H1 (cell line): ENCODE data around the gene TOP2A. TPM values are rescaled to one million over a fixed set of nuclear protein-coding genes. Genes with fewer than 3 reads are reported as not detected.

ENCODE experiments used
- ATF2 ChIP-seq: IDR thresholded peaks from 2 replicates; pipeline ENCODE4 v1.6.1; 2012; ENCODE audit warnings: low read length, inconsistent platforms
- CBX5 ChIP-seq: fragments of 300-800, 300-1000 bp; sonication (generic); IDR thresholded peaks from 2 replicates; pipeline ENCODE4 v1.7.1; 2016; ENCODE audit warnings: antibody characterized with exemption, low read length, low read depth
- CEBPB ChIP-seq: IDR thresholded peaks from 2 replicates; pipeline ENCODE4 v1.6.1; 2012; ENCODE audit warnings: low read depth, low read length
- CHD7 ChIP-seq: fragments of 300-600 bp; sonication (generic); IDR thresholded peaks from 2 replicates; pipeline ENCODE4 v1.7.1; 2012; ENCODE audit warnings: low read length, moderate library complexity, mild to moderate bottlenecking, inconsistent platforms; ENCODE audit not compliant: insufficient replicate concordance
- CTCF ChIP-seq, 3 experiments: IDR thresholded peaks; 1 replicate in 2 of 3; 2 replicates in 1 of 3; pipeline versions ENCODE4 v1.5.1 to v1.6.1; 2011; ENCODE audit warnings: low read length in 3 of 3, mild to moderate bottlenecking in 3 of 3, inconsistent platforms in 2 of 3, low read depth in 1 of 3, moderate library complexity in 1 of 3; ENCODE audit not compliant: insufficient read depth in 1 of 3; ENCODE audit errors: control extremely low read depth in 1 of 3
- KDM1A ChIP-seq: fragments of 200-600, 300-600 bp; sonication (generic); IDR thresholded peaks from 2 replicates; pipeline ENCODE4 v1.7.1; 2016; ENCODE audit warnings: mild to moderate bottlenecking, low read length, borderline replicate concordance
- POLR2A ChIP-seq, 2 experiments: IDR thresholded peaks; 1 replicate in 1 of 2; 2 replicates in 1 of 2; pipeline ENCODE4 v1.6.1; 2011; ENCODE audit warnings: low read depth in 2 of 2, low read length in 2 of 2, mild to moderate bottlenecking in 2 of 2; ENCODE audit errors: control extremely low read depth in 1 of 2
- polyA plus RNA-seq, 7 experiments: library from polyadenylated mRNA; depleted of rRNA in 3 of 7; stranded (reverse) in 5 of 7; unstranded in 2 of 7; fragments of >200 nt in 5 of 7; fragments of 200-250 nt in 2 of 7; gene quantifications; 1 replicate in 5 of 7; 2 replicates in 1 of 7; 4 replicates in 1 of 7; pipeline versions ENCODE4 v1.2.1 to v1.2.3, GENCODE V29; 2011 to 2013; ENCODE audit warnings: missing spikeins in 2 of 7, mixed read lengths in 2 of 7
- total RNA-seq: library from RNA; stranded (reverse); fragmentation: NEBNext Ultra II Directional; extraction: Animal tissue kit (Norgen Biotek cat#: 25700); gene quantifications from 2 replicates; pipeline ENCODE4 v1.2.1, GENCODE V29; 2021

Gene TOP2A
- total and polyA plus RNA-seq, 2 of the 8 experiments (the other 6 are each of a cell fraction or from before 2014, with no cell fraction given) = 83.1 to 291 TPM

- TF ChIP-seq CHD7 (no peak), CTCF (IDR thresholded peaks at IDR 0.05; ENCODE audit: control extremely low read depth in 1 of 3, insufficient read depth in 1 of 3, low read depth in 1 of 3, low read length in 3 of 3) (no peak), POLR2A (IDR thresholded peaks at IDR 0.05; ENCODE audit: control extremely low read depth in 1 of 2, low read depth in 2 of 2, low read length in 2 of 2) (no peak), CBX5 (no peak), KDM1A (no peak), ATF2 (no peak), CEBPB (no peak)
Measured at GRCh38 chr17:40458851-40459482, 41.3 kb upstream of the TOP2A start (continued).
